ENCODE data around the gene BRAP. TPM values are rescaled to one million over a fixed set of nuclear protein-coding genes. Genes with fewer than 3 reads are reported as not detected.

Gene BRAP
- polyA plus RNA-seq, 1 of the 3 experiments (the other 2 are of a cell fraction), result 11.4 TPM

DNA sequence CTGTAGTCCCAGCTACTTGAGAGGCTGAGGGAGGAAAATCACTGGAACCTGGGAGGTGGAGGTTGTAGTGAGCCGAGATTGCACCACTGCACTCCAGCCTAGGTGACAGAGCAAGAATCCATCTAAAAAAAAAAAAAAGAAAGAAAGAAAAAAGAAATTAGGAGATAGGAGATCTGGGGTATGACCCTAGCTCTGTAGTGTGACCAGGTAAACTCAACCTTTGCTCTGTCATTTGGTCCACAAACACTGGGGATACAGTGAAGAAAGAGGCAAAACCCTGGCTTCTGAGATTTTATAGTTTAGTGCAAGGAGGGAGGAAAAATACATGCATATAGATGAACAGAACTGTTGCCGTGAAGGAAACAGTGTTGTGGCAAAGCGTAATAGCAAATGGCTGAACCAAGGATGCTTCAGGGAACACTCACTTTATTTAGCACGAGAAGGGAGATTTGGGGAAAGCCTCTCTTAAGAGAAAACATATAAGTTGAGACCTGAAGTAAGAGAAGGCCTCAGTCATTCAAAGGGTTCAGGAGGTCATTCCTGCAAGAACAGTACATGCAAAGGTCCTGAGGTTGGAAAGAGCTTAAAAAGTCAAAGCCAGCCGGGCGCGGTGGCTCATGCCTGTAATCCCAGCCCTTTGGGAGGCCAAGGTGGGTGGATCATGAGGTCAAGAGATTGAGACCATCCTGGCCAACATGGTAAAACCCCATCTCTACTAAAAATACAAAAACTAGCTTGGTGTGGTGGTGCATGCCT lies 57.1 kb downstream of the BRAP start:
- no peaks in the 10 kb centered on the region for H3K4me1 ChIP-seq (ENCODE audit: control insufficient read depth in 1 of 2, insufficient read depth in 2 of 2, low read depth in 1 of 2, low read length in 1 of 2)
- CTCF ChIA-PET, result interaction anchor here (1.1 to 1.8 kb wide), 2 partner anchors 32 to 45 kb away, joined by 3 to 4 read pairs; no protein-coding TSS in a partner anchor
- H4K20me1 ChIP-seq (ENCODE audit: insufficient read depth), result no peaks in the 10 kb centered on the region
- POLR2A ChIA-PET, result no interaction called here
- no peaks in the 10 kb centered on the region for H3K9me3 ChIP-seq
- no peak overlapping the region for H3K9ac ChIP-seq
- no peak overlapping the region for H3K4me3 ChIP-seq (ENCODE audit: low read depth in 2 of 2, low read length in 1 of 2)
- no peak overlapping the region for H3K4me2 ChIP-seq
- H2AFZ ChIP-seq (ENCODE audit: low read depth), result no peak overlapping the region
- H3K27ac ChIP-seq (ENCODE audit: low read depth in 2 of 2, low read length in 1 of 2), result no peak overlapping the region
- DNase-seq, result no peak
- H3K36me3 ChIP-seq (replicated peaks in 1 of 2; ENCODE audit: control insufficient read depth in 1 of 2, insufficient read depth in 2 of 2, low read length in 1 of 2), result no peaks in the 10 kb centered on the region
- no peaks in the 10 kb centered on the region for H3F3A ChIP-seq (replicated peaks; ENCODE audit: insufficient read depth)
- no peaks in the 10 kb centered on the region for H3K27me3 ChIP-seq (ENCODE audit: insufficient read depth)
- TF ChIP-seq SMC3 (IDR thresholded peaks at IDR 0.05; ENCODE audit: low read depth, low read length), result no peak
- TF ChIP-seq, protein P1, sequence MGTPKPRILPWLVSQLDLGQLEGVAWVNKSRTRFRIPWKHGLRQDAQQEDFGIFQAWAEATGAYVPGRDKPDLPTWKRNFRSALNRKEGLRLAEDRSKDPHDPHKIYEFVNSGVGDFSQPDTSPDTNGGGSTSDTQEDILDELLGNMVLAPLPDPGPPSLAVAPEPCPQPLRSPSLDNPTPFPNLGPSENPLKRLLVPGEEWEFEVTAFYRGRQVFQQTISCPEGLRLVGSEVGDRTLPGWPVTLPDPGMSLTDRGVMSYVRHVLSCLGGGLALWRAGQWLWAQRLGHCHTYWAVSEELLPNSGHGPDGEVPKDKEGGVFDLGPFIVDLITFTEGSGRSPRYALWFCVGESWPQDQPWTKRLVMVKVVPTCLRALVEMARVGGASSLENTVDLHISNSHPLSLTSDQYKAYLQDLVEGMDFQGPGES (IDR thresholded peaks at IDR 0.05; ENCODE audit: low read depth, low read length), result no peak
- no peak for TF ChIP-seq RCOR1 (IDR thresholded peaks at IDR 0.05; ENCODE audit: low read length)
- TF ChIP-seq, protein P2, sequence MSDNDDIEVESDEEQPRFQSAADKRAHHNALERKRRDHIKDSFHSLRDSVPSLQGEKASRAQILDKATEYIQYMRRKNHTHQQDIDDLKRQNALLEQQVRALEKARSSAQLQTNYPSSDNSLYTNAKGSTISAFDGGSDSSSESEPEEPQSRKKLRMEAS (IDR thresholded peaks at IDR 0.05; ENCODE audit: low read depth), result no peak
- TF ChIP-seq ELF1 (IDR thresholded peaks at IDR 0.05), result no peak
- WGBS (ENCODE audit: low lambda C conversion rate), result 90% methylated on average over 7 of the region's 7 CpGs
- no peaks in the 10 kb centered on the region for H3K79me2 ChIP-seq (ENCODE audit: insufficient read depth)
- H3K9me2 ChIP-seq, result no peaks in the 10 kb centered on the region

DNA sequence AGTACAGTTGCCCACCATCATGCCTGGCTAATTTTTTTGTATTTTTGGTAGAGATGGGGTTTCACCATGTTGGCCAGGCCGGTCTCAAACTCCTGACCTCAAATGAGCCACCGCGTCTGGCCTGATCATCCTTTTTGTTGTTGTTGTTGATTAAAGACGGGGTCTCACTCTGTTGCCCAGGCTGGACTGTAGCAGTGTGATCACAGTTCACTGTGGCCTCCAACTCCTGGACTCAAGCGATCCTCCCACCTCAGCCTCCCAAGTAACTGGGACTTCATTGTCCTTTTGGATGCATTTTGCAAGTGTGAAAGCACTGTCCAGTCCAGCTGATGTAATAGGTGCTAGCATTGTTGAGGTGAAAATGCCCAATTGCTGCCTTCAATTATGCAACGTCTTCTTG lies 59.5 kb downstream of the BRAP start:
- 95% methylated on average over 6 of the region's 6 CpGs for WGBS (ENCODE audit: low lambda C conversion rate)
- no peak overlapping the region for H3K9ac ChIP-seq

DNA sequence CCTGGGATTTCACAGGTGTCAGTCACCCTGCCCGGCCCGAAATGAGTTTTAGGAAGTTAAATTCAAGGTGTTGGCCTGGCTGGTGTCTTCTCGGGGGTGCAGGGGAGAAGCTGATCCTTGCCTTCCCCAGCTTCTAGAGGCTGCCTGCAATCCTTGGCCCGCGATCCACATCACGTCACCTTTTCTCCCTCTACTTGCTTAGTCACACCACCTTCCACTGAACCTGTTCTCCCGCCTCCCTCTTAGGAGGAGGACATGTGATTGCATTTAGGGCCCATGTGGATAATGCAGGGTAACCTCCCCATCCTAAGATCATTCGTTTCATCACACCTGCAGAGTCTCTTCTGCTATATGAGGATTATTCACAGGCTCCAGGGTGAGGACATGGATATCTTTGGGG lies 61.2 kb downstream of the BRAP start:
- DNase-seq, result no peak
- H3K4me2 ChIP-seq, result no peak overlapping the region
- WGBS (ENCODE audit: low lambda C conversion rate), result 94% methylated on average over 8 of the region's 8 CpGs
- H2AFZ ChIP-seq (ENCODE audit: low read depth), result no peak overlapping the region
- H3K4me1 ChIP-seq (ENCODE audit: control insufficient read depth in 1 of 2, insufficient read depth in 2 of 2, low read depth in 1 of 2, low read length in 1 of 2), result no peaks in the 10 kb centered on the region
- no peaks in the 10 kb centered on the region for H3K9me3 ChIP-seq
- no peaks in the 10 kb centered on the region for H3K36me3 ChIP-seq (replicated peaks in 1 of 2; ENCODE audit: control insufficient read depth in 1 of 2, insufficient read depth in 2 of 2, low read length in 1 of 2)
- ChIA-PET CTCF (no interaction called here), POLR2A (no interaction called here)
- H3K79me2 ChIP-seq (ENCODE audit: insufficient read depth), result no peaks in the 10 kb centered on the region
- H3K27me3 ChIP-seq (ENCODE audit: insufficient read depth), result no peaks in the 10 kb centered on the region
- H4K20me1 ChIP-seq (ENCODE audit: insufficient read depth), result no peaks in the 10 kb centered on the region
- no peaks in the 10 kb centered on the region for H3K9me2 ChIP-seq
- H3K4me3 ChIP-seq (ENCODE audit: low read depth in 2 of 2, low read length in 1 of 2), result no peak overlapping the region
- H3K9ac ChIP-seq, result no peak overlapping the region
- no peaks in the 10 kb centered on the region for H3F3A ChIP-seq (replicated peaks; ENCODE audit: insufficient read depth)
- no peak overlapping the region for H3K27ac ChIP-seq (ENCODE audit: low read depth in 2 of 2, low read length in 1 of 2)
- TF ChIP-seq JUND (IDR thresholded peaks at IDR 0.05) (no peak), GATA2 (CRISPR knock-in tag; IDR thresholded peaks at IDR 0.05) (no peak), NRF1 (IDR thresholded peaks at IDR 0.05; ENCODE audit: low read depth, low read length) (no peak), GABPA (IDR thresholded peaks at IDR 0.05; ENCODE audit: low read depth) (no peak), NFIC (IDR thresholded peaks at IDR 0.05; ENCODE audit: borderline replicate concordance) (no peak), EP300 (IDR thresholded peaks at IDR 0.05; ENCODE audit: borderline replicate concordance in 1 of 2, low read depth in 1 of 2, low read length in 1 of 2) (no peak), FOSL2 (IDR thresholded peaks at IDR 0.05; ENCODE audit: borderline replicate concordance, low read depth) (no peak), MEF2A (IDR thresholded peaks at IDR 0.05; ENCODE audit: borderline replicate concordance, low read depth) (no peak), YY1 (IDR thresholded peaks at IDR 0.05; ENCODE audit: low read depth) (no peak), CHD2 (IDR thresholded peaks at IDR 0.05; ENCODE audit: low read length, partially characterized antibody) (no peak)
- TF ChIP-seq, protein P3, sequence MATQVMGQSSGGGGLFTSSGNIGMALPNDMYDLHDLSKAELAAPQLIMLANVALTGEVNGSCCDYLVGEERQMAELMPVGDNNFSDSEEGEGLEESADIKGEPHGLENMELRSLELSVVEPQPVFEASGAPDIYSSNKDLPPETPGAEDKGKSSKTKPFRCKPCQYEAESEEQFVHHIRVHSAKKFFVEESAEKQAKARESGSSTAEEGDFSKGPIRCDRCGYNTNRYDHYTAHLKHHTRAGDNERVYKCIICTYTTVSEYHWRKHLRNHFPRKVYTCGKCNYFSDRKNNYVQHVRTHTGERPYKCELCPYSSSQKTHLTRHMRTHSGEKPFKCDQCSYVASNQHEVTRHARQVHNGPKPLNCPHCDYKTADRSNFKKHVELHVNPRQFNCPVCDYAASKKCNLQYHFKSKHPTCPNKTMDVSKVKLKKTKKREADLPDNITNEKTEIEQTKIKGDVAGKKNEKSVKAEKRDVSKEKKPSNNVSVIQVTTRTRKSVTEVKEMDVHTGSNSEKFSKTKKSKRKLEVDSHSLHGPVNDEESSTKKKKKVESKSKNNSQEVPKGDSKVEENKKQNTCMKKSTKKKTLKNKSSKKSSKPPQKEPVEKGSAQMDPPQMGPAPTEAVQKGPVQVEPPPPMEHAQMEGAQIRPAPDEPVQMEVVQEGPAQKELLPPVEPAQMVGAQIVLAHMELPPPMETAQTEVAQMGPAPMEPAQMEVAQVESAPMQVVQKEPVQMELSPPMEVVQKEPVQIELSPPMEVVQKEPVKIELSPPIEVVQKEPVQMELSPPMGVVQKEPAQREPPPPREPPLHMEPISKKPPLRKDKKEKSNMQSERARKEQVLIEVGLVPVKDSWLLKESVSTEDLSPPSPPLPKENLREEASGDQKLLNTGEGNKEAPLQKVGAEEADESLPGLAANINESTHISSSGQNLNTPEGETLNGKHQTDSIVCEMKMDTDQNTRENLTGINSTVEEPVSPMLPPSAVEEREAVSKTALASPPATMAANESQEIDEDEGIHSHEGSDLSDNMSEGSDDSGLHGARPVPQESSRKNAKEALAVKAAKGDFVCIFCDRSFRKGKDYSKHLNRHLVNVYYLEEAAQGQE (IDR thresholded peaks at IDR 0.05; ENCODE audit: low read depth, low read length), result no peak
- TF ChIP-seq, protein P2 (IDR thresholded peaks at IDR 0.05; ENCODE audit: low read depth), result no peak

More for the DNA sequence above, 59.5 kb downstream of the BRAP start:
- no peak overlapping the region for H3K4me3 ChIP-seq (ENCODE audit: low read depth in 2 of 2, low read length in 1 of 2)
- no peaks in the 10 kb centered on the region for H3K27me3 ChIP-seq (ENCODE audit: insufficient read depth)
- no peaks in the 10 kb centered on the region for H4K20me1 ChIP-seq (ENCODE audit: insufficient read depth)
- ChIA-PET POLR2A (no interaction called here), CTCF (no interaction called here)
- H3K9me3 ChIP-seq, result no peaks in the 10 kb centered on the region
- H3K4me2 ChIP-seq, result no peak overlapping the region
- TF ChIP-seq EP300 (IDR thresholded peaks at IDR 0.05; ENCODE audit: borderline replicate concordance in 1 of 2, low read depth in 1 of 2, low read length in 1 of 2) (no peak), RAD21 (IDR thresholded peaks at IDR 0.05; ENCODE audit: low read length) (no peak), EZH2phosphoT487 (IDR thresholded peaks at IDR 0.05; ENCODE audit: borderline replicate concordance, low read depth) (no peak), MXI1 (IDR thresholded peaks at IDR 0.05; ENCODE audit: low read depth, low read length) (no peak), MEF2A (IDR thresholded peaks at IDR 0.05; ENCODE audit: borderline replicate concordance, low read depth) (no peak)
- H3K4me1 ChIP-seq (ENCODE audit: control insufficient read depth in 1 of 2, insufficient read depth in 2 of 2, low read depth in 1 of 2, low read length in 1 of 2), result no peaks in the 10 kb centered on the region
- no peaks in the 10 kb centered on the region for H3K9me2 ChIP-seq
- H3F3A ChIP-seq (replicated peaks; ENCODE audit: insufficient read depth), result no peaks in the 10 kb centered on the region
- no peak for DNase-seq
- H3K36me3 ChIP-seq (replicated peaks in 1 of 2; ENCODE audit: control insufficient read depth in 1 of 2, insufficient read depth in 2 of 2, low read length in 1 of 2), result no peaks in the 10 kb centered on the region
- no peak overlapping the region for H2AFZ ChIP-seq (ENCODE audit: low read depth)
- no peaks in the 10 kb centered on the region for H3K79me2 ChIP-seq (ENCODE audit: insufficient read depth)
- H3K27ac ChIP-seq (ENCODE audit: low read depth in 2 of 2, low read length in 1 of 2), result no peak overlapping the region
